GM12801 (cell line): ENCODE results near the gene PALLD.

Experiments
- CTCF ChIP-seq: IDR thresholded peaks from one replicate; pipeline ENCODE4 v1.5.1; 2011; ENCODE audit warnings: control low read depth; ENCODE audit not compliant: insufficient read length; ENCODE audit errors: extremely low read depth

The PALLD gene

GRCh38 chr4:168803732-168804131 lies 306.9 kb downstream of the PALLD start:
- no peak for TF ChIP-seq CTCF

GRCh38 chr4:168804146-168804545 lies 307.3 kb downstream of the PALLD start:
- no peak for TF ChIP-seq CTCF

- TF ChIP-seq CTCF = no peak
Observed at GRCh38 chr4:168805341-168805740, 308.5 kb downstream of the PALLD start.

- no peak for TF ChIP-seq CTCF
Observed at GRCh38 chr4:168811207-168811606, 314.4 kb downstream of the PALLD start.

GRCh38 chr4:168811786-168812651 lies 315.2 kb downstream of the PALLD start:
- no peak for TF ChIP-seq CTCF

- TF ChIP-seq CTCF = no peak
Observed at GRCh38 chr4:168812806-168813205, 316.0 kb downstream of the PALLD start.

- TF ChIP-seq CTCF = no peak
Observed at GRCh38 chr4:168813890-168814289, 317.0 kb downstream of the PALLD start.
